GM15510 (cell line): ENCODE data around the gene CBLN4.

Experiments
- POLR2A ChIP-seq: IDR thresholded peaks from 3 replicates; pipeline ENCODE4 v1.6.1; 2011; ENCODE audit warnings: borderline replicate concordance; ENCODE audit not compliant: insufficient read length; ENCODE audit errors: extremely low read depth

CBLN4 gene

DNA sequence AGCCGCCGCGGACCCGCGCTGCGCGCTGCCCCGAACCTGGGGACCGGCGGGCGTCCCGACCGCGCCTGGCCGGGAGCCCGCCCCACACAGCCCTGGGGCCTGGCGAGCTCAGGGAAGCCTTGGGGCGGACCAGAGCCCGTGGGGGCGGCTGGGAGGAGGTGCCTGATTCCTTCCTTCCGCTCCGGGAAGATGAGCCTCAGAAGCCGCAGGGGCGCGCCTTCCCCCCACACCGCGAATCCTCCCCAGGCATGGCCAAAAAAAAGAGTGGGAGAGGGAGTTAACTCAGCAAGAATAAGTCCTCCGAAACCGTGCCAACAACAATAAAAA is at the start of gene CBLN4:
Gene CBLN4, minus strand, starts transcription at position 131 of the 327 bp plus-strand sequence. CDS start 1,348 bp downstream, outside the sequence.
- TF ChIP-seq POLR2A: no peak

DNA sequence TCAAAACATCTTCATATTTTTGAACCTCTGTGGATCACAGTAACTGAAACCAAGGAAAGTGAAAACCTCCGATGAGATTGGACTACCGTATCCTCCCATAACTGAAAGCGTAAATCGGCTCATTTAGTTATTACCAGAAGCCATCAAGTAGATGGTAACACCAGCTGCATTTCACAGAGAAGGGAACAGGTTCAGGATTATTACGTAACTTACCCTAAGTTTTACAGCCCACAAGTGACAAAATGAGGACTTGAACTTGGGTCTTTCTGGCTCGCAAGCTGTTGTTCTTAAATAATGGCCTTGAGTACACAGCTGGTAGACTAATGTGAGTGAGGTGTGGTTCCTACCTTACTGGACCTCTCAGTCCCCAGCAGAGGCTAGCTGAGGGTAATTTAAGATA is 37.9 kb upstream of the CBLN4 start:
- no peak for TF ChIP-seq POLR2A

DNA sequence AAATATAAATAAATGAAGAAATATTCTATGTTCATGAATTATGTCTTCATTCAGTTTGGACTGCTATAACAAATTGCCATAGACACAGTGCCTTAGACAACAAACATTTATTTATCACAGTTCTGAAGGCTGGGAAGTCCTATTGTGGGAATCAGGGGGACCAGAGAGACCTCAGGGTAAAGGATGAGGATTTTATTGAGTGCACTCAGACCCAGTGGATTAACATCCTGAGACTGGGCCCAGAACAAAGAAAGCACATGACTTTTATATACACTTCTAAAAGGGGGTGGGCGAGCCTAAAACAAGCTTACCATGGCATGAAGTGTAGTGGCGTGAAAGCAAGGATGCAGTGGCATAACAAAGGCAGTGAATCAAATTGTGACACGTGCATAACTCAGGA is 26.9 kb upstream of the CBLN4 start:
- no peak for TF ChIP-seq POLR2A

DNA sequence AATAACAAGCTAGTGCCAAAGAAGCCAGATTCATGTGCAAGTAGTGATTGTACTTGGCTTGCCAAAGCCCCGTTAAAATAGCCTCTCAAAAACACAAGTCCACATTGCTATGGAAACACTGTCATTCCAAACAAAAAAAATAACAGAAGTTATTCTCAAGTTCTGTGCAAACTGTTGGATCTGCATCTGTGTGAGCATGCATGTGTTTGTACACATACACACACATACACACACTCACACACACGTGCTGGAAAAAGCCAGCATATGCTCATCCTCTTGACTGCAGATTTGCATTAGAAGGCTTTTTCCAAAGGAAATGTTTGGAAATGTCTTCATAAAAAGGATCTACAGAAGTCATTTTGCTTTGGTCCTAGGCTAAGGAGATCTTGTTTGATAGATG is 13.4 kb upstream of the CBLN4 start:
- no peak for TF ChIP-seq POLR2A

DNA sequence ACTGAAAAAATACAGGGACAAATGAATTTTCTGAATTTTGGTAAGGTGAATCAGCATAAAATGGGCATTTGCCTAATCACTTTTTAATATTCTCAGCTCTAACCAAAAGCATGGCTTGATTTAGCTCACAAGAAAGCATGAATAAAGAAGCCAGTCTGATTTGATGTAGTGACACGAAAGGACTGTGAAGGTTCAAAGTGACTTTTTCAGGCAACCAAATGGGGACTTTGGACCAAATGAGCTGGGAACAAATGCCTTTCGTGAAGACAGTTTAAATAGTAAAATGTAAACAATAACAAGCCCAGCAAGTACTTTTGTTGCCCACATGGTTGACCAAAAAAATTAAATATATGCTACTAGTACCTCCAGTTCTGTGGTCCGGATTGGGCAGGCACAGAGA is 12.9 kb upstream of the CBLN4 start:
- no peak for TF ChIP-seq POLR2A

DNA sequence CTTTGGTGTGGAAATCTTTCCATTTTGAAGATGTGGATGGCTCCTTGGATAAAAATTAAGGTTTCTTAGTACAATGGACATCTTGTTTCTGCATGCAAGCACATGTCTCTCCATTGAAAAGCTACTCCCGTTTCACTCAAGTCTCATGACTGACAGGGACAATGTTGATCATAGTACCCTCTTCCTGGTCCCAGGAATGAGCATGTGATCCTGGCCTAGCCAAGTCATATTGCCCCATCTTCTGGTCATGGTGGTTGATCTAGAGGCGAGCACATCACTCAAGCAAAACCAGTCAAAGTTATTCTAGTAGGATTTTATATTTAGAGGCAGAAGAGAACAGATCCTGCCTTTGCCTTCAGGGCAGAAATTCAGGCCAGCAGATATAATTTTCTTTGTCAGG is 12.2 kb upstream of the CBLN4 start:
- no peak for TF ChIP-seq POLR2A

DNA sequence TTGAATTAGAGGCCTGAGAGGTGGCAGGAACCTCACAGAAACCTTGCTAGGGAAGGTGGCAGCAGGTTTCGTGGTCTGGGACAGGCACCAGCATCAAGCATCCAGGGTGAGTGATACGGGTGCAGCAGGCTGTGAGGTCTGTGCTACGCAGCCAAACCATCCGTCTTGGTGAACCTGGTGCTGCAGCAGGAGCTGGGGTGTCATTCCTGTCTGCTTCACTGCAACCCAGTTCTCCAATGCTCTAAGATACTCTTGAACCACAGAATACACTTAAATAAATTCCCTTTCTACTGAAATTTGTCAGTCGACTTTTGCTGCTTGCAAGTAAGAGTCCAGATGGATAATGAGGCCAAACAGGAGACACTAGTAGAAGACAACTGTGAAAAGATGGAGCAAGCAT is 9.7 kb upstream of the CBLN4 start:
- no peak for TF ChIP-seq POLR2A

DNA sequence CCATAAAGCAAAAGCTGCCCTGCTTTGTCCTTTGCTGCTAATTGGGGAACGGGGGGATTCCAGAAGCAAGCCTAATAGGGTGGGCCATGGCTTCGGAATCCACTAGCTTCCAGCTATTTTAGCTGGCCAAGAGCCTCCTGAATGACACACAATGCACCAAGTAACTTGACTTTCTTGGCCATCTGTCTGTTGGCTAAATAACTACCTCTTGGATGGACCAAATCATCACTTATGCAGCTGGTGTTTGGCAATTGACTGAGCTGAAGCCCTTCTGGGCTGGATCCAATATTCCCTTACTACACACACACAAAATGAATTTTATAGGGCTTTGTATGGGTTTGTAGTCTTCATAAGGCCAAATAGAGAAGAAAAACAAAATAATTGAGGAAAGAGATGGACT is 8.8 kb upstream of the CBLN4 start:
- no peak for TF ChIP-seq POLR2A

DNA sequence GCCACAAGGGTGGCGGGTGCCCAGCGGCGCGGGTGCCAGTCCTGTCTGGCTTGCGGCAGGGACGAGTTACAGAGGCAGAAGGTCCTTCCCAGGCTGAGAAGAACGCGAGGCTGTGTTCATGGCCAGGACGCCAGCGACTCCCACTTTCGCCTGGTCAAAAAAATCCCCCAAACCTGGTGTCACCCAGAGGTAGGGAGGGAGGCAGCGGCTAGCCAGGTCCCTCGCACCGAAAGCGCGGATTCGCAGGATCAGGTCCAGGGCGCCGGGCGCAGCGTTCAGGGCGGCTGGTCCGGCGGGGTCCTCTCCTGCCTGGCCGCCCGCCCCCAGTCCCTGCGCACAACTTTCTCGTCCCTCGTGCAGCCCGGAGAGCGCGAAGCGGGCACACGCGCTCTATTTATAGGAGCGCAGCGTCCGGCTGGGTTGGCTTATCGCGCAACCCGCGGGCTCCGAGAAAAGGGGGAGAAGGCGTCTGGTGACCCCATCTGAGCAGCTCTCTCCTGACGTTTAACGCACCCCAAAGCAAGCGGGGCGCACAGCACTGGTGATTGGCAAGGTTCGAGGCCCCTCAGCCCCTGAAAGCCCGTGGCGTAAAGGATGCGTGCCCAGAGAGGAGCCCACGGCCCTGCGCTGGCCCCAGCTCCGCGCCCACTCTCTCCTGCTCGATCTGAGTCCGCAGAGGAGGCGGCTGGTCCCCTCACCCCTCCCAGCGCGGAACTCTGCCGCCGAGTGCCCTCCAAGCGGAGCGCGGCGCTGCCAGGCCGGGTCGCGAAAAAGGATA is 519 bp downstream of the CBLN4 start:
- no peak for TF ChIP-seq POLR2A

DNA sequence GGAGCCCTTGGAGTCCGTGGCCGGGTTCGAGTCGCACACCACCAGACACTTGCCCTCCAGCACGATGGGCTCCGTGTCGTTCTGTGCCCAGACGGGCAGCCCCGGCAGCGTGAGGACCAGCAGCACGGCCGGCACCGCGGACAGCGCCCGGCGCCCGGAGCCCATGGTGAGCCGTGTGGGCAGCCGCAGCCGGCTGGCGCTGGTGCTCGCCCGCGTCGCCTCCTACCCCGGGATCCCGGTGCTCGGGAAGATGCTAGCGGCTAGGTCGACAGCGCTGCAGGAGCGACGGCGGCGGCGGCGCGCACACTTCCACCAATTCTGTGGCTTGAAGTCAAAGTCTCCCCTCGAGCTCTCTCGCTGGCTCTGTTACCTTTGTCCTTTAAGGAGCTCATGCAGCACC is 1.3 kb downstream of the CBLN4 start:
- no peak for TF ChIP-seq POLR2A

DNA sequence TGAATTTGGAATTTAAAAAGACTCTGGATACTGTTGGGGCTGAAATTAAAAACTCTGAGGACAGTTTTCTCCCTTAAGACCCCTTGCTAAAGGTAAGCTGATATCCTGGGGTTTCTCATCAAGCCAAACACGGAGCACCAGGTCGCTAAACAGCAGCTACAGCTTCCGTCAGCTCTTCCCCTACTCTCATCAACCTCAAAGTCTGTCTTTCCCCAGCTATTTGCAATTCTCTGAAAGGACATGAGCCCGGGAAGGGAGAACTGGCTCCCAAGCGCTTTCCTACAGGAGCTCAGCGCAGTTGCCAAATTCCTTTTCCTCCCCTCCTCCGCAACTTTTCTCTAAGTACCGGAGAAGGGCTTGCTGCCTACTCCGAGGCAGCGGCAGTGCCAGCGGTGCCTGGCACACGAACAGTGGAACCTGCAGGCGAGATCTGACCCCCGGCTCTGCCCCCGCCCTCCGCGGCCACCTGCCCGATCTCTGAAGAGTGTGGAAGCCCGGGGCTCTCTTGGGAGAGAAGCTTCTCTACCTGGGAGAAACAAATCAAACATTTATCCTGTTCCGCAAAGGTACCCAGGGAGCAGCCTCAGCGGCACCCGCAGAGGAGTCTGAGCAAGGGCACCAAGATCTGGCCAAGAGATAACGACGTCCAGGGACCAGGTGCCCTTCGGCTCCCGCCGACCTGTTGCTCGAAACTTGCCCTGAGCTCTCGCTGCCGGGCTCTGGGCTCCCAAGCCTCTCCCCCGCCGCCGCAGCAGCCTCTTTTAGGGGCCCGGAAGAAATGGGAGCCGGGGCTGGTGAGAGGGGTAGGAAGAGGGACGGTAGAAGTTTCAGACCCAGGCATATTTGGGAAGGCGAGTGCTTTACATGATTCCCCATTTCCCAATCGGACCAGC is 2.2 kb downstream of the CBLN4 start:
- no peak for TF ChIP-seq POLR2A

DNA sequence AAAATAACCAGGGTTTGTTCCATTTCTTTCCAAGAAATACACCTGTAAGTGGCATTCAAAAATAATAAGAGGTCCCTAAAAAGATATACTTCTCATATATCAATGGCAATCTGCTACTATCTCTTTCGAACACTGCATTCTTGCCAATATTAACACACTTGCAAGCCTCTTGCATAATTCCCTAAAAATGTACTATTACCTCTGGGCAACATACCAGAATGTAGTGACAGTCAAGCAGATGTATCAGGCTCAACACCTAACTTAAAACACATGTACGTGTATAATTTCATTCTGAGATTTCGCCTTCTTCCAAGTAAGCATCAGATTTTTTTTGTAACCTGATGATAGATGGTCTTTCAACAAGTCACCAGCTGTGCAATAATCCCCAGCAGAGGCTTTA is 3.4 kb downstream of the CBLN4 start:
- TF ChIP-seq POLR2A: no peak

DNA sequence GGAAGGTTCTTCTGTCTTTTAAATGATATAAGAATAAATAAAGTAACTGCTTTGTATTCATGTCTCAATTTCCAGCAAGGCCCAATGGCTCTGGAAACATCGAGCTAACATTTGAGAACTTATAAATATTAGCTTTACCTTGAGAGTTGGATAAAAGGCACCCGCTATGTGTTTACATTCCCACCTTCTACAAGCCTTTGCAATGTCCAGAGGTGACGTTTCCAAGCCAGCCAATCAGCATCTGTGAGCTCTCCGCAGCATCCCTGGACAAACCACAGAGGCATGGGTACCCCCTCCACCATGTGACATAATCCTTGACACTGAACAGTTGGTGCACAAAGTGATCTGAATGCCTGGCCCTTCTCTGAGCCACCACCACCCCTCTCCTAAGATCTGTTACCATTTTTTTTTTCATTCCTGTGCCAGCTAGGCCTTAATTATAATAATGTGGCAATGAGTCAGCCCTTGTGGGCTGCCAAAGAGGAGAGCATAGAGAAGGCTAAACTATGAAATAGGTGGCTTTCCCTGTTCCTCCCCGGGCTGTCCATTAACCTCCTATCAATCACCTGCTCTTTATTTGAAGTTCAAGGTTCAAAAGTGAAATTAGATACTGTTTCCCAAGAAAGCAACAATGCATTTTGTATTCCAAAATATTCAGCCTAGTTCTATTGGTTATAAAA is 4.1 kb downstream of the CBLN4 start:
- TF ChIP-seq POLR2A: no peak

DNA sequence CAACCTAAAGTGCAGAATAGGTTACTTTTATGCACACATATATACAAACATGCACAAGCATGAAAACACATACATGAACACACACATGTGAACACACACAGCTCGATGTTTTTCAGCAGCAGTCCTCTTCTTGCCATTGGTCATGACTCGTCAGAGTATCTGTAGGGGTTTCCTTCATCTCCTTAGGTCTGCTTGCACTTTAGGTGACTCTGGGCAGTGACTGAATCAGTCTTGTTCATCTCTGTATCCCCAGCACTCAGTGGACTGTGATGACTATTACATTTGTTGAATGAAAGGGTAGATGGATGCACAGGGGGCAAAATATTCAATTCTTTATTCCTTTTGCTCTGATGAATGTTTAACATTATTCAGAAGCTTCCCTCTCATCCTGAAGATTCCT is 26.8 kb downstream of the CBLN4 start:
- TF ChIP-seq POLR2A: no peak
